NCI-H460 (cell line): ENCODE results near the gene SFTPA2. TPM values are rescaled to one million over a fixed set of nuclear protein-coding genes. Genes with fewer than 3 reads are reported as not detected.
"Not testable (repeated sequence)": the region's sequence is repeated elsewhere in the genome, so short reads cannot be mapped to it uniquely, and the experiment has no call there.

Experiments used
- DNase-seq: peaks from one replicate; pipeline ENCODE4 v3.0.0-alpha.2; 2016; ENCODE audit warnings: low read depth; ENCODE audit errors: extremely low read depth
- small RNA-seq, 2 experiments: library from RNA; depleted of rRNA; stranded (forward); fragments of <200 nt; gene quantifications; one replicate each; pipeline ENCODE3, GENCODE V24; 2014
- total RNA-seq: library from RNA; depleted of rRNA; stranded (reverse); fragments of >200 nt; shearing (Covaris generic); gene quantifications from 2 replicates; pipeline ENCODE4 v1.2.3, GENCODE V29; 2014; rRNA removed

SFTPA2 gene
- total RNA-seq, 1 experiment from 2014 or later: not detected

DNA sequence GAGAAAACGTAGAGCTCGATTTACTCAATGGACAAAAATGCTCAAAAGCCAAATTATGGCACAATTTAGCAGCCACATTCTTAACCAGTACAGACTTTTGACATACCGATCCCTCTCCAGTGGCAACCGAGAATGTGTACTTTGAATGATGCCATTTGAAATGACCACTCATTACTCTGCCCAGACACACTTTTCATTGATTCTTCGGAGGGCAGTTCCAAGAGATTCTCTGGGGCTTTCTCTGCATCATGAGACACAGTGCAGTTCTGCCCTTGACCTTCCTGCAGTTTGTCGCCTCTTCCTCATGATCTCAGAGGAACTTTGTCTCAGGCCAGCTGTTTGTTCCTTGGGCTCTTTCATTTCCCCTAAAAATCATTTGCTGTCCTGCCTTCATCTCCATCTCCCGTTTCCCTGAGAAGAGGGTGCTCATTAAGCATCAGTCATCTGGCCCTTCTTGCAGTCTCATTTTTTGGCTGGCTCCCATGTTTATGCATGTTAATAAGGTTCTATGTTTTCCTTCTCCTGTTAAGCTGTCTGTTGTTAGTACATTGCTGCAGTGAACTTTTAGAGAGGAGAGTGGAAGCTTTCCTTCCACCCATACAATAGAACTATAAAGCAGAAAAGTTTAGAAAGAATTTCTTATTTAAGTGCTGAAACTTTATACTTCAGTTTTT is 43.5 kb downstream of the SFTPA2 start:
- not testable (repeated sequence) for DNase-seq

- not testable (repeated sequence) for DNase-seq
Measured at GRCh38 chr10:79511891-79512583, 48.2 kb downstream of the SFTPA2 start, which contains the start of gene EIF5AL1. Gene EIF5AL1, plus strand, starts transcription at chr10:79512533. Its CDS starts 117 bp downstream, at chr10:79512650.

- not testable (repeated sequence) for DNase-seq
Measured at GRCh38 chr10:79509934-79510508, 50.2 kb downstream of the SFTPA2 start.

DNA sequence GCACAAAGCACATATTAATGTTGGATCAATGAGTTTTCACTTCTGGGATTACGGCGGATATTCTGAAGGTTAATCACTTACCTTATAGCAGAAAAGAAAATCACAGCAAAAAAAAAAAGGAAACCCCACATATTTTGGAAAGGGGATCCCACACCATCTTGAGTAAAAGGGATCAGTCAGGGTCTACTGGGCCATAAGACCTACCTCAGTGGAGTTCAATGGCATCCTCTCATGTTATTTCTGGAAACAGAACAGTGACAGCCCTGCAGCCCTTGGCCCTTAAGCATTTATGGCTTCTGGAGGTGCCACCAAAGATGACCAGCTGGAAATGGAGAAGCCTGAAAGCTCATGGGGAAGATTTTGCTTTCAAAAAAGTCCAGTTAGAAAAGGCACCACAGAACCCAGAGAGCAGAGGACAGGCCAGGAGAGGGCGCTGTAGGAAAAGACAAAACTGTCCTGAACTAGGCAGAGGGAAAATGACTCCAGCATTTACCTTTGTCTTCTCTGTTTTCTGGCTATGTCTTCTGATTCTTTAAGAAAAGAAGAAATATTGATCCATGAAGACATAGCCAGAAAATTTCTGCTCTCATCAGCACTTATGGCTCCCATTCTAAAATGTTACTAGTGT is 50.8 kb downstream of the SFTPA2 start:
- not testable (repeated sequence) for DNase-seq

DNA sequence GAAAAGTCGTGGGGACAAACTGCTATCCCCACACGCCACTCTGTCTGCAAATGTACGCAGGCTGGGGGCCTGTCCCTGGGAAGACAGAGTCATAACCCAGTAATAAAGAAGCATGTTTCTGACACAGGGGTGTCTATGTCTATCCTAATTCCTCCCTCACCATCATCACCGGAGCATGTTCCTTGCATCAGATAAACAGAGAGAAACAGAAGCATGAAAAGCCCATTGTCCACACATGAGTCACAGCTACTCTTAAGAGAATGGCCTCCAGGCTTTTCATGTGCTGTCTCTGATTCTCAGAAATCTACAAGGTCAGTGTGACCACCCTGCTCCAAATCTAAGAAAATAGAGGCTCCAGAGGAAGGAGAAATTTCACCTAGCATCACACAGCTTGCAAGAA is 52.0 kb downstream of the SFTPA2 start:
- not testable (repeated sequence) for DNase-seq

- no peak for DNase-seq
Measured at GRCh38 chr10:79507440-79508167, 52.6 kb downstream of the SFTPA2 start.

Small RNA genes within 50 kb of the gene (small RNA-seq; reads per million reads assigned to genes)
- gene BX248123.2: 0 reads per million in 2 experiments
- gene RPS12P18: 0 reads per million in 2 experiments

Other genes with a start within 250 kb of the SFTPA2 start
- gene PPIF, start 212.9 kb downstream of the SFTPA2 start, total RNA-seq: 84.5 and 96.5 TPM in 2 replicates
- 3.2 and 3.7 TPM in 2 replicates for gene ZCCHC24, start 114.8 kb downstream of the SFTPA2 start, total RNA-seq
- 0.30 and 0.40 TPM in 2 replicates for gene EIF5AL1, start 47.9 kb downstream of the SFTPA2 start, total RNA-seq
- gene SFTPA1, start 50.5 kb upstream of the SFTPA2 start, total RNA-seq: not detected in 2 replicates
- 0.12 and 0.32 TPM in 2 replicates for gene NUTM2B, start 142.8 kb upstream of the SFTPA2 start, total RNA-seq